ENCODE data around the gene ZC3H8. TPM values are rescaled to one million over a fixed set of nuclear protein-coding genes. Genes with fewer than 3 reads are reported as not detected.
"Not testable (repeated sequence)": the region's sequence is repeated elsewhere in the genome, so short reads cannot be mapped to it uniquely, and the experiment has no call there.

ZC3H8 gene
- total RNA-seq, 2 donors from 2014 or later, result 2.4 to 5.3 TPM

GRCh38 chr2:112295407-112296078, 40.7 kb upstream of the ZC3H8 start:
- H3K27me3 ChIP-seq (replicated peaks; ENCODE audit: insufficient read depth), result no peaks in the 10 kb centered on the region
- peak overlapping the region; percentile 19 for H3K4me3 ChIP-seq
- no peak for TF ChIP-seq CTCF (IDR thresholded peaks at IDR 0.05)
- no peak for DNase-seq (ENCODE audit: low spot score)
- peaks cover 17 to 28% of the 10 kb centered on the region in 2 donors for H3K4me1 ChIP-seq (ENCODE audit: control insufficient read depth in 1 of 2, low read depth in 2 of 2)
- no peaks in the 10 kb centered on the region for H3K36me3 ChIP-seq
- ATAC-seq (ENCODE audit: insufficient number of reproducible peaks, low FRiP score, low read depth), result no peak
- no peak overlapping the region for H3K27ac ChIP-seq
- H3K9me3 ChIP-seq, result no peaks in the 10 kb centered on the region

GRCh38 chr2:112293636-112294401, 39.0 kb upstream of the ZC3H8 start:
- Histone ChIP-seq H3K36me3 (no peaks in the 10 kb centered on the region), H3K27me3 (replicated peaks; ENCODE audit: insufficient read depth) (no peaks in the 10 kb centered on the region), H3K9me3 (no peaks in the 10 kb centered on the region), H3K27ac (no peak overlapping the region), H3K4me1 (ENCODE audit: control insufficient read depth in 1 of 2, low read depth in 2 of 2) (peaks cover 16 to 25% of the 10 kb centered on the region in 2 donors), H3K4me3 (no peak overlapping the region)
- no peak for TF ChIP-seq CTCF (IDR thresholded peaks at IDR 0.05)
- DNase-seq (ENCODE audit: low spot score) (no peak), ATAC-seq (ENCODE audit: insufficient number of reproducible peaks, low FRiP score, low read depth) (no peak)

DNA sequence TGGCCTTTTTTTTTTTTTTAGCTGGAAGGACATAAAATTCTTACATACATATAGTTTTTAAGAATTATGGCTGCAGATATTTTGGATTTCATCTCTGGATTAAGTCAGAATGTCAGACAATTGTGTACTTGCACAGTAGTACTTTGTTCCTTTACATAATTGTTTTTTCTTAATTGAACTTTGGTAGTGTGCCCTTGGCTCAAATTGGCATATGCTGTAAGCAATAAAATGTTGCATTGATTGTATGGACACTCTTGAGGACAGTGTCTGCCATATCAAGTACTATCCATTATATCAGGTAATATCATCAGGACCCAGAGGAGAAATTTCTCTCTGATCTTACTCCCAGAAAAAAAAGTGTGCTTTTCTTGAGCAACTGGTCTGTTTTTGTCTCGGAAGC, 35.8 kb upstream of the ZC3H8 start:
- ATAC-seq (ENCODE audit: insufficient number of reproducible peaks, low FRiP score, low read depth), result no peak
- Histone ChIP-seq H3K36me3 (no peaks in the 10 kb centered on the region), H3K4me3 (no peak overlapping the region), H3K27ac (peak overlapping the region in 1 of 2 donors; percentile 12), H3K4me1 (ENCODE audit: control insufficient read depth in 1 of 2, low read depth in 2 of 2) (peaks cover 15 to 21% of the 10 kb centered on the region in 2 donors), H3K9me3 (no peaks in the 10 kb centered on the region), H3K27me3 (replicated peaks; ENCODE audit: insufficient read depth) (no peaks in the 10 kb centered on the region)
- DNase-seq (ENCODE audit: low spot score), result no peak
- TF ChIP-seq CTCF (IDR thresholded peaks at IDR 0.05), result no peak

GRCh38 chr2:112290088-112290487, 35.2 kb upstream of the ZC3H8 start:
- peaks cover 10 to 15% of the 10 kb centered on the region in 2 donors for H3K4me1 ChIP-seq (ENCODE audit: control insufficient read depth in 1 of 2, low read depth in 2 of 2)
- H3K27ac ChIP-seq, result no peak overlapping the region
- H3K36me3 ChIP-seq, result no peaks in the 10 kb centered on the region
- TF ChIP-seq CTCF (IDR thresholded peaks at IDR 0.05), result no peak
- H3K4me3 ChIP-seq, result no peak overlapping the region
- ATAC-seq (ENCODE audit: insufficient number of reproducible peaks, low FRiP score, low read depth) (no peak), DNase-seq (ENCODE audit: low spot score) (no peak)
- no peaks in the 10 kb centered on the region for H3K27me3 ChIP-seq (replicated peaks; ENCODE audit: insufficient read depth)
- H3K9me3 ChIP-seq, result no peaks in the 10 kb centered on the region

DNA sequence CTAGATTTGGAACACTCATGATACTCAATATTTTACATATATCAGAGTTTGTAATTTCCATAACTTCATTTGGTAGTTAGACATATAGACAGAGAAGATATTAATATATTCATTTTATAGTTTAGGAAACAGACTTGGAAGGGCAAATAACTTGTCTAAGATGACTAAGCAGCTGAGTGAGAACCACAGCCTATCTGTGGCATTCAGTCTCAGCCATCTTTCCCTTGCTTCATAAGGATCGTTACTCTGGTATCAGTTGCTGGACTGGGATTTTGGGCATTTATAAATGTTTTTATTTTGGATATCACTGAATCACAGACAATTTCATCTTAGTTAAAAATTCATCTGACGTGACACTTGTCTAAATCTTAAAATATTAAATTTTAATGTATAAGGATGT, 28.7 kb upstream of the ZC3H8 start:
- H3K9me3 ChIP-seq; H3K36me3 ChIP-seq; H3K27me3 ChIP-seq (replicated peaks; ENCODE audit: insufficient read depth); DNase-seq (ENCODE audit: low spot score); ATAC-seq (ENCODE audit: insufficient number of reproducible peaks, low FRiP score, low read depth); H3K4me3 ChIP-seq: not testable (repeated sequence)
- peaks cover 5 to 23% of the 10 kb centered on the region in 2 donors for H3K4me1 ChIP-seq (ENCODE audit: control insufficient read depth in 1 of 2, low read depth in 2 of 2)
- H3K27ac ChIP-seq, result peak overlapping the region in 1 of 2 donors; percentile 8

- not testable (repeated sequence) for DNase-seq (ENCODE audit: low spot score); H3K36me3 ChIP-seq; H3K9me3 ChIP-seq; ATAC-seq (ENCODE audit: insufficient number of reproducible peaks, low FRiP score, low read depth); H3K4me3 ChIP-seq; H3K27ac ChIP-seq; H3K27me3 ChIP-seq (replicated peaks; ENCODE audit: insufficient read depth)
- H3K4me1 ChIP-seq (ENCODE audit: control insufficient read depth in 1 of 2, low read depth in 2 of 2), result peaks cover 9 to 38% of the 10 kb centered on the region in 2 donors
Observed at GRCh38 chr2:112282066-112282465, 27.2 kb upstream of the ZC3H8 start.

All from thoracic aorta (tissue), 2 donors.